Measurements from ENCODE around the gene SPG21. TPM values are rescaled to one million over a fixed set of nuclear protein-coding genes. Genes with fewer than 3 reads are reported as not detected.

SPG21 gene
- total RNA-seq, 1 experiment from 2014 or later, result 66.6 TPM

DNA sequence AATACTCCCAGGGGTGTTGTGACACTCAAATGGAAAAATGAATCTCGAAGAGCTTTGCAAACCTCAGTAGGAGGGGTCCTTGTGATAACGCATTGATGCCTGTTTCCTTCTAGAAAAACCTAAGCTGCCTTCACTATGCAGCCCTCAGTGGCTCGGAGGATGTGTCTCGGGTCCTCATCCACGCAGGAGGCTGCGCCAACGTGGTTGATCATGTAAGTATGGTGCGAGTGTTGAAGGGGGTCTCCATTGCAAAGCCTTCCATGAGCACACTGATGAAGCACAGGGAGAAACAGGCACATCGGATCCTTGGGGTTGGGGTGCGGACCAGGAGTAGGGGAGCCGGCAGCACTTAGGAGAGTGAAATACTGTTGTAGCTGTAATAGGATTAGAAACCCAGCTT is 55.7 kb downstream of the SPG21 start:
- H3K56ac ChIP-seq (ENCODE audit: insufficient read length, low read depth, low read length), result no peak overlapping the region
- no peak overlapping the region for H3K23ac ChIP-seq (ENCODE audit: insufficient read length, low read depth, low read length)
- no peak overlapping the region for H3K27ac ChIP-seq (ENCODE audit: insufficient read length, low read depth, low read length)
- H3K9me3 ChIP-seq (ENCODE audit: control insufficient read depth, low read depth, low read length), result no peaks in the 10 kb centered on the region
- no peaks in the 10 kb centered on the region for H3K23me2 ChIP-seq (ENCODE audit: insufficient read length, low read depth, low read length, poor library complexity, severe bottlenecking)
- no peaks in the 10 kb centered on the region for H4K20me1 ChIP-seq (ENCODE audit: control insufficient read depth, insufficient read depth, insufficient read length)
- Mint-ChIP-seq H3K27ac (peak overlapping the region in 1 of 3 experiments; percentile 72; a peak in 1 of 7 replicates), H3K36me3 (ENCODE audit: insufficient read depth in 1 of 3, low read depth in 3 of 3) (peaks cover 3 to 11% (median 10%) of the 10 kb centered on the region in 3 experiments; a peak in 6 of 7 replicates), H3K27me3 (ENCODE audit: low read depth) (no peaks in the 10 kb centered on the region), H3K4me3 (no peak overlapping the region), H3K9me3 (no peaks in the 10 kb centered on the region), H3K4me1 (peaks cover 0 to 2% of the 10 kb centered on the region in 2 experiments; a peak in 2 of 4 replicates)
- no peaks in the 10 kb centered on the region for H3K4me1 ChIP-seq (ENCODE audit: insufficient read depth, low read length)
- no peak overlapping the region for H2AFZ ChIP-seq (ENCODE audit: low read length)
- no peak overlapping the region for H2AK5ac ChIP-seq (ENCODE audit: insufficient read length, low read length)
- H3T11ph ChIP-seq (ENCODE audit: low read length), result no peak overlapping the region
- no peaks in the 10 kb centered on the region for H3K79me2 ChIP-seq (ENCODE audit: insufficient read depth, low read length)
- no peak overlapping the region for H3K4me2 ChIP-seq (ENCODE audit: insufficient read depth, insufficient read length, low read length)
- H2BK120ac ChIP-seq (ENCODE audit: low read depth, low read length, poor library complexity, severe bottlenecking), result no peak overlapping the region
- H3K79me1 ChIP-seq (ENCODE audit: insufficient read depth, low read depth, low read length, poor library complexity, severe bottlenecking), result no peaks in the 10 kb centered on the region
- no peak overlapping the region for H4K91ac ChIP-seq (ENCODE audit: insufficient read length, low read depth, low read length)
- H2BK12ac ChIP-seq (ENCODE audit: insufficient read length, low read depth, low read length), result no peak overlapping the region
- no peak overlapping the region for H3K9ac ChIP-seq (ENCODE audit: extremely low read depth, insufficient read length, low read length)
- no peak overlapping the region for H4K8ac ChIP-seq (replicated peaks; ENCODE audit: insufficient read length, low read depth, low read length)
- H2BK5ac ChIP-seq (ENCODE audit: insufficient read length, low read length), result no peak overlapping the region
- WGBS (ENCODE audit: extremely low coverage, insufficient read length, low lambda C conversion rate), result no CpG with 5 or more reads among the region's 11 CpGs
- H3K18ac ChIP-seq (ENCODE audit: insufficient read length, low read depth, low read length), result no peak overlapping the region
- DNase-seq, result no peak
- no peaks in the 10 kb centered on the region for H3K27me3 ChIP-seq (ENCODE audit: insufficient read depth, low read length)
- no peak overlapping the region for H3K14ac ChIP-seq (ENCODE audit: insufficient read depth, low read length)
- H2BK20ac ChIP-seq (ENCODE audit: low read depth, low read length, poor library complexity, severe bottlenecking), result no peak overlapping the region
- H3K4ac ChIP-seq (ENCODE audit: low read depth, low read length), result no peak overlapping the region
- H4K5ac ChIP-seq (ENCODE audit: insufficient read length, low read depth, low read length), result no peak overlapping the region
- H2BK15ac ChIP-seq (ENCODE audit: low read depth, low read length), result no peak overlapping the region
- no peak for TF ChIP-seq CTCF (conservative IDR thresholded peaks at IDR 0.05)
